Measurements from ENCODE around the gene TMTC2.

DNA sequence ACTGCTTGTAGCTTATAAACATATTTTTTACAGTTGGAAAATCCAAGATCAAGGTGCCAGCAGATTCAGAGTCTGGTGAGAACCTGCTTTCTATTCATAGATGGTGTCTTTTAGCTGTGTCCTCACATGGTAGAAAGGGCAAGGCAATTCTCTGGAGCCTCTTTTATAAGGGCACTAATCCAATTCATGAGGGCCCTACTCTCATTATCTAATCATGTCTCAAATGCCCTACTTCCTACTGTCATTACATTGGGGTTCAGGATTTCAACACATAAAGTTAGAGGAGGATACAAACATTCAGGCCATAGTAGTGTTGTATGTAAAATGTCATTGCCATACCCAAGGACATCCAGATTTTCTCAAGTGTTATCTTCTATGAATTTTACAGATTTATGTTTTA, 496.4 kb downstream of the TMTC2 start:
- TF ChIP-seq, protein P1, sequence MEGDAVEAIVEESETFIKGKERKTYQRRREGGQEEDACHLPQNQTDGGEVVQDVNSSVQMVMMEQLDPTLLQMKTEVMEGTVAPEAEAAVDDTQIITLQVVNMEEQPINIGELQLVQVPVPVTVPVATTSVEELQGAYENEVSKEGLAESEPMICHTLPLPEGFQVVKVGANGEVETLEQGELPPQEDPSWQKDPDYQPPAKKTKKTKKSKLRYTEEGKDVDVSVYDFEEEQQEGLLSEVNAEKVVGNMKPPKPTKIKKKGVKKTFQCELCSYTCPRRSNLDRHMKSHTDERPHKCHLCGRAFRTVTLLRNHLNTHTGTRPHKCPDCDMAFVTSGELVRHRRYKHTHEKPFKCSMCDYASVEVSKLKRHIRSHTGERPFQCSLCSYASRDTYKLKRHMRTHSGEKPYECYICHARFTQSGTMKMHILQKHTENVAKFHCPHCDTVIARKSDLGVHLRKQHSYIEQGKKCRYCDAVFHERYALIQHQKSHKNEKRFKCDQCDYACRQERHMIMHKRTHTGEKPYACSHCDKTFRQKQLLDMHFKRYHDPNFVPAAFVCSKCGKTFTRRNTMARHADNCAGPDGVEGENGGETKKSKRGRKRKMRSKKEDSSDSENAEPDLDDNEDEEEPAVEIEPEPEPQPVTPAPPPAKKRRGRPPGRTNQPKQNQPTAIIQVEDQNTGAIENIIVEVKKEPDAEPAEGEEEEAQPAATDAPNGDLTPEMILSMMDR (IDR thresholded peaks at IDR 0.05), result no peak
- TF ChIP-seq EZH2phosphoT487 (IDR thresholded peaks at IDR 0.05) (no peak), EZH2 (IDR thresholded peaks at IDR 0.05) (no peak)
